HFF-Myc (cell line): ENCODE results near the gene CA5A.

Source experiments
- DNase-seq: peaks from one replicate; pipeline ENCODE4 v3.0.0-alpha.2; 2011; ENCODE audit warnings: low read depth; ENCODE audit errors: extremely low read depth
- H3K4me3 ChIP-seq: replicated peaks from 2 replicates; pipeline ENCODE4 v1.5.1; 2011; ENCODE audit warnings: low read depth, mild to moderate bottlenecking, control low read depth, low read length
- CTCF ChIP-seq: IDR thresholded peaks from 2 replicates; pipeline ENCODE4 v1.5.1; 2012; ENCODE audit warnings: mild to moderate bottlenecking, low read depth, low read length, control low read depth; ENCODE audit errors: missing control alignments

Gene CA5A

GRCh38 chr16:87956365-87957231 lies 20.3 kb upstream of the CA5A start:
- no peak overlapping the region for H3K4me3 ChIP-seq
- no peak for DNase-seq
- peak; percentile 39 for TF ChIP-seq CTCF

GRCh38 chr16:87956098-87956364 lies 19.7 kb upstream of the CA5A start:
- no peak for TF ChIP-seq CTCF
- H3K4me3 ChIP-seq, result no peak overlapping the region
- no peak for DNase-seq

- H3K4me3 ChIP-seq, result no peak overlapping the region
- DNase-seq, result no peak
- no peak for TF ChIP-seq CTCF
These were observed 19.2 kb upstream of the CA5A start for GRCh38 chr16:87955302-87956097.

GRCh38 chr16:87954826-87955225 lies 18.5 kb upstream of the CA5A start:
- DNase-seq, result no peak
- TF ChIP-seq CTCF, result no peak
- H3K4me3 ChIP-seq, result no peak overlapping the region

- H3K4me3 ChIP-seq, result no peak overlapping the region
- no peak for DNase-seq
- TF ChIP-seq CTCF, result no peak
These were observed 18.0 kb upstream of the CA5A start for GRCh38 chr16:87954361-87954760.

- no peak for TF ChIP-seq CTCF
- no peak overlapping the region for H3K4me3 ChIP-seq
- DNase-seq, result no peak
These were observed 17.2 kb upstream of the CA5A start for GRCh38 chr16:87953308-87954215.
